Measurements from ENCODE around the gene SPATA21.
"Not testable (repeated sequence)": the region's sequence is repeated elsewhere in the genome, so short reads cannot be mapped to it uniquely, and the experiment has no call there.

SPATA21 gene

GRCh38 chr1:16436946-16437474 lies at the start of gene SPATA21:
Gene SPATA21 (minus strand): TSS chr1:16437424. CDS start chr1:16431371, 6,053 bp downstream.
- no peak within 1 kb of the TSS for H3K27ac ChIP-seq (ENCODE audit: low read length)
- no peaks in the 10 kb centered on the region for H3K4me1 ChIP-seq (ENCODE audit: control insufficient read depth, insufficient read depth, low read length)
- no peaks in the 10 kb centered on the region for H3K9me3 ChIP-seq (ENCODE audit: control insufficient read depth, insufficient read depth, low read length)
- no peak within 1 kb of the TSS for H3K4me3 ChIP-seq (ENCODE audit: low read length)
- no peaks in the 10 kb centered on the region for H3K36me3 ChIP-seq (ENCODE audit: control insufficient read depth, insufficient read depth, low read length)
- no CpG with 5 or more reads among the region's 3 CpGs for WGBS (ENCODE audit: insufficient coverage, insufficient read length)
- no peak for DNase-seq (ENCODE audit: low read depth, low spot score)
- H3K27me3 ChIP-seq (ENCODE audit: control insufficient read depth, insufficient read depth, low read length), result no peaks in the 10 kb centered on the region

GRCh38 chr1:16487011-16487410 lies 49.8 kb upstream of the SPATA21 start:
- H3K4me3 ChIP-seq (ENCODE audit: low read length); DNase-seq (ENCODE audit: low read depth, low spot score); H3K4me1 ChIP-seq (ENCODE audit: control insufficient read depth, insufficient read depth, low read length); H3K27ac ChIP-seq (ENCODE audit: low read length); H3K27me3 ChIP-seq (ENCODE audit: control insufficient read depth, insufficient read depth, low read length); H3K9me3 ChIP-seq (ENCODE audit: control insufficient read depth, insufficient read depth, low read length): not testable (repeated sequence)
- 0 out of 2 replicates have a peak, but pooled peaks cover 13% of the 10 kb centered on the region for H3K36me3 ChIP-seq (ENCODE audit: control insufficient read depth, insufficient read depth, low read length)

- whole genome bisulfite sequencing (ENCODE audit: insufficient coverage, insufficient read length), result no CpG with 5 or more reads among the region's 8 CpGs
- not testable (repeated sequence) for H3K9me3 ChIP-seq (ENCODE audit: control insufficient read depth, insufficient read depth, low read length); H3K27me3 ChIP-seq (ENCODE audit: control insufficient read depth, insufficient read depth, low read length); H3K27ac ChIP-seq (ENCODE audit: low read length); H3K4me3 ChIP-seq (ENCODE audit: low read length); DNase-seq (ENCODE audit: low read depth, low spot score); H3K4me1 ChIP-seq (ENCODE audit: control insufficient read depth, insufficient read depth, low read length)
- 0 out of 2 replicates have a peak, but pooled peaks cover 13% of the 10 kb centered on the region for H3K36me3 ChIP-seq (ENCODE audit: control insufficient read depth, insufficient read depth, low read length)
Measured at GRCh38 chr1:16486316-16486715, 49.1 kb upstream of the SPATA21 start.

GRCh38 chr1:16484931-16485330 lies 47.7 kb upstream of the SPATA21 start:
- 0 out of 2 replicates have a peak, but pooled peaks cover 13% of the 10 kb centered on the region for H3K36me3 ChIP-seq (ENCODE audit: control insufficient read depth, insufficient read depth, low read length)
- WGBS (ENCODE audit: insufficient coverage, insufficient read length), result no CpG with 5 or more reads among the region's 6 CpGs
- no peak overlapping the region for H3K27ac ChIP-seq (ENCODE audit: low read length)
- no peak for DNase-seq (ENCODE audit: low read depth, low spot score)
- H3K9me3 ChIP-seq (ENCODE audit: control insufficient read depth, insufficient read depth, low read length), result no peaks in the 10 kb centered on the region
- H3K27me3 ChIP-seq (ENCODE audit: control insufficient read depth, insufficient read depth, low read length), result no peaks in the 10 kb centered on the region
- no peak overlapping the region for H3K4me3 ChIP-seq (ENCODE audit: low read length)
- no peaks in the 10 kb centered on the region for H3K4me1 ChIP-seq (ENCODE audit: control insufficient read depth, insufficient read depth, low read length)

GRCh38 chr1:16484501-16484835 lies 47.2 kb upstream of the SPATA21 start:
- no CpG with 5 or more reads among the region's 8 CpGs for WGBS (ENCODE audit: insufficient coverage, insufficient read length)
- H3K27me3 ChIP-seq (ENCODE audit: control insufficient read depth, insufficient read depth, low read length), result no peaks in the 10 kb centered on the region
- H3K27ac ChIP-seq (ENCODE audit: low read length), result no peak overlapping the region
- no peaks in the 10 kb centered on the region for H3K4me1 ChIP-seq (ENCODE audit: control insufficient read depth, insufficient read depth, low read length)
- H3K4me3 ChIP-seq (ENCODE audit: low read length), result no peak overlapping the region
- no peaks in the 10 kb centered on the region for H3K9me3 ChIP-seq (ENCODE audit: control insufficient read depth, insufficient read depth, low read length)
- H3K36me3 ChIP-seq (ENCODE audit: control insufficient read depth, insufficient read depth, low read length), result 0 out of 2 replicates have a peak, but pooled peaks cover 13% of the 10 kb centered on the region
- DNase-seq (ENCODE audit: low read depth, low spot score), result no peak

- H3K4me1 ChIP-seq (ENCODE audit: control insufficient read depth, insufficient read depth, low read length); H3K4me3 ChIP-seq (ENCODE audit: low read length); DNase-seq (ENCODE audit: low read depth, low spot score); H3K9me3 ChIP-seq (ENCODE audit: control insufficient read depth, insufficient read depth, low read length); H3K27ac ChIP-seq (ENCODE audit: low read length); H3K27me3 ChIP-seq (ENCODE audit: control insufficient read depth, insufficient read depth, low read length): not testable (repeated sequence)
- no CpG with 5 or more reads among the region's 45 CpGs for WGBS (ENCODE audit: insufficient coverage, insufficient read length)
- H3K36me3 ChIP-seq (ENCODE audit: control insufficient read depth, insufficient read depth, low read length), result 0 out of 2 replicates have a peak, but pooled peaks cover 13% of the 10 kb centered on the region
Measured at GRCh38 chr1:16483639-16484500, 46.6 kb upstream of the SPATA21 start.

- not testable (repeated sequence) for H3K27me3 ChIP-seq (ENCODE audit: control insufficient read depth, insufficient read depth, low read length); H3K9me3 ChIP-seq (ENCODE audit: control insufficient read depth, insufficient read depth, low read length); H3K4me3 ChIP-seq (ENCODE audit: low read length); H3K27ac ChIP-seq (ENCODE audit: low read length); DNase-seq (ENCODE audit: low read depth, low spot score); H3K4me1 ChIP-seq (ENCODE audit: control insufficient read depth, insufficient read depth, low read length)
- peaks cover 15% of the 10 kb centered on the region for H3K36me3 ChIP-seq (ENCODE audit: control insufficient read depth, insufficient read depth, low read length)
- no CpG with 5 or more reads among the region's 26 CpGs for WGBS (ENCODE audit: insufficient coverage, insufficient read length)
Measured at GRCh38 chr1:16483146-16483545, 45.9 kb upstream of the SPATA21 start.

- no peaks in the 10 kb centered on the region for H3K9me3 ChIP-seq (ENCODE audit: control insufficient read depth, insufficient read depth, low read length)
- peaks cover 18% of the 10 kb centered on the region for H3K36me3 ChIP-seq (ENCODE audit: control insufficient read depth, insufficient read depth, low read length)
- H3K4me1 ChIP-seq (ENCODE audit: control insufficient read depth, insufficient read depth, low read length), result no peaks in the 10 kb centered on the region
- no peak overlapping the region for H3K4me3 ChIP-seq (ENCODE audit: low read length)
- no CpG with 5 or more reads among the region's 12 CpGs for WGBS (ENCODE audit: insufficient coverage, insufficient read length)
- H3K27me3 ChIP-seq (ENCODE audit: control insufficient read depth, insufficient read depth, low read length), result no peaks in the 10 kb centered on the region
- H3K27ac ChIP-seq (ENCODE audit: low read length), result no peak overlapping the region
- DNase-seq (ENCODE audit: low read depth, low spot score), result no peak
Measured at GRCh38 chr1:16478091-16478490, 40.9 kb upstream of the SPATA21 start.

- not testable (repeated sequence) for H3K27me3 ChIP-seq (ENCODE audit: control insufficient read depth, insufficient read depth, low read length); H3K4me3 ChIP-seq (ENCODE audit: low read length); H3K9me3 ChIP-seq (ENCODE audit: control insufficient read depth, insufficient read depth, low read length); H3K27ac ChIP-seq (ENCODE audit: low read length); H3K4me1 ChIP-seq (ENCODE audit: control insufficient read depth, insufficient read depth, low read length); DNase-seq (ENCODE audit: low read depth, low spot score)
- WGBS (ENCODE audit: insufficient coverage, insufficient read length), result no CpG with 5 or more reads among the region's 29 CpGs
- peaks cover 15% of the 10 kb centered on the region for H3K36me3 ChIP-seq (ENCODE audit: control insufficient read depth, insufficient read depth, low read length)
Measured at GRCh38 chr1:16475771-16476770, 38.8 kb upstream of the SPATA21 start.

GRCh38 chr1:16474891-16475290 lies 37.7 kb upstream of the SPATA21 start:
- H3K4me3 ChIP-seq (ENCODE audit: low read length); H3K27me3 ChIP-seq (ENCODE audit: control insufficient read depth, insufficient read depth, low read length); DNase-seq (ENCODE audit: low read depth, low spot score); H3K27ac ChIP-seq (ENCODE audit: low read length); H3K4me1 ChIP-seq (ENCODE audit: control insufficient read depth, insufficient read depth, low read length); H3K9me3 ChIP-seq (ENCODE audit: control insufficient read depth, insufficient read depth, low read length): not testable (repeated sequence)
- peaks cover 15% of the 10 kb centered on the region for H3K36me3 ChIP-seq (ENCODE audit: control insufficient read depth, insufficient read depth, low read length)
- WGBS (ENCODE audit: insufficient coverage, insufficient read length), result no CpG with 5 or more reads among the region's 2 CpGs

All from iPS DF 6.9 (cell line).